Activated gamma-delta T cell treated with Interleukin-2 at 50 U/mL for 16 hours (primary cell): ENCODE measurements around the gene CRX.
A peak's percentile ranks its signal among the peaks of the same experiment; 100 is the strongest.
"Not testable (repeated sequence)": the region's sequence is repeated elsewhere in the genome, so short reads cannot be mapped to it uniquely, and the experiment has no call there.

ENCODE experiments used
- DNase-seq: peaks from one replicate; pipeline ENCODE4 v3.0.0-alpha.2; 2020

The CRX gene

GRCh38 chr19:47821460-47822020 is at the start of gene CRX:
CRX (plus strand) TSS chr19:47821937; CDS start chr19:47834444, 12,507 bp downstream.
- DNase-seq: no peak

GRCh38 chr19:47776568-47776967 is 45.2 kb upstream of the CRX start:
- DNase-seq: no peak

- not testable (repeated sequence) for DNase-seq
Observed at GRCh38 chr19:47777245-47778048, 44.3 kb upstream of the CRX start.

- DNase-seq: peak; percentile 76
Observed at GRCh38 chr19:47778049-47778953, 43.4 kb upstream of the CRX start, which contains the start of gene SELENOW. SELENOW (plus strand) TSS chr19:47778703; CDS start chr19:47778786, 83 bp downstream.

GRCh38 chr19:47778954-47779351 is 42.8 kb upstream of the CRX start:
- peak; percentile 16 for DNase-seq

- DNase-seq: no peak
Observed at GRCh38 chr19:47779524-47780214, 42.1 kb upstream of the CRX start.

- DNase-seq: no peak
Observed at GRCh38 chr19:47780215-47780551, 41.6 kb upstream of the CRX start.

GRCh38 chr19:47781590-47782262 is 40.0 kb upstream of the CRX start:
- DNase-seq: no peak

GRCh38 chr19:47786566-47786965 is 35.2 kb upstream of the CRX start:
- DNase-seq: no peak

- not testable (repeated sequence) for DNase-seq
Observed at GRCh38 chr19:47787307-47787706, 34.4 kb upstream of the CRX start.

GRCh38 chr19:47789811-47790210 is 31.9 kb upstream of the CRX start:
- DNase-seq: not testable (repeated sequence)

GRCh38 chr19:47790398-47790814 is 31.3 kb upstream of the CRX start:
- peak; percentile 86 for DNase-seq

GRCh38 chr19:47792616-47793015 is 29.1 kb upstream of the CRX start:
- no peak for DNase-seq

GRCh38 chr19:47794526-47794925 is 27.2 kb upstream of the CRX start:
- no peak for DNase-seq

- DNase-seq: no peak
Observed at GRCh38 chr19:47796785-47797184, 25.0 kb upstream of the CRX start.

- no peak for DNase-seq
Observed at GRCh38 chr19:47797996-47798903, 23.5 kb upstream of the CRX start.

GRCh38 chr19:47798904-47799266 is 22.9 kb upstream of the CRX start:
- DNase-seq: no peak

GRCh38 chr19:47801270-47801669 is 20.5 kb upstream of the CRX start:
- DNase-seq: no peak

GRCh38 chr19:47802521-47803043 is 19.2 kb upstream of the CRX start:
- DNase-seq: no peak

- DNase-seq: not testable (repeated sequence)
Observed at GRCh38 chr19:47803148-47803547, 18.6 kb upstream of the CRX start.

GRCh38 chr19:47803671-47804070 is 18.1 kb upstream of the CRX start:
- DNase-seq: not testable (repeated sequence)
